Stomach (tissue), 4 donors: ENCODE results near the gene LDHAL6A.

Experiments
- CTCF ChIP-seq, 7 experiments: fragments of 450-650 bp in 4 of 7; fragments of 200-600 bp in 3 of 7; sonication (generic) in 3 of 7; IDR thresholded peaks; one replicate each; pipeline ENCODE4 v1.5.1; 2016 to 2019; ENCODE audit warnings: antibody characterized with exemption in 7 of 7, control low read depth in 2 of 7, mild to moderate bottlenecking in 1 of 7
- EP300 ChIP-seq: sonication (generic); formaldehyde crosslinking; IDR thresholded peaks from one replicate; pipeline ENCODE4 v1.6.1; 2017; ENCODE audit warnings: antibody characterized with exemption
- POLR2A ChIP-seq, 4 donors: fragments of 450-650 bp; IDR thresholded peaks; one replicate each; pipeline ENCODE4 v1.6.1; 2016; ENCODE audit warnings: antibody characterized with exemption in 4 of 4, control low read depth in 2 of 4, mild to moderate bottlenecking in 1 of 4, moderate library complexity in 1 of 4
- POLR2AphosphoS5 ChIP-seq, 3 donors: sonication (generic); formaldehyde crosslinking; IDR thresholded peaks; one replicate each; pipeline ENCODE4 v1.6.1; 2016; ENCODE audit warnings: antibody characterized with exemption in 3 of 3

GRCh38 chr11:18493310-18493709 is 37.7 kb downstream of the LDHAL6A start:
- TF ChIP-seq CTCF (IDR thresholded peaks at IDR 0.05) (no peak), POLR2AphosphoS5 (IDR thresholded peaks at IDR 0.05) (peak in 1 of 3 donors; percentile 25), EP300 (no peak), POLR2A (IDR thresholded peaks at IDR 0.05) (no peak)
